Ovary (tissue), 3 donors: Measurements from ENCODE around the gene DBI.

Source experiments
- CTCF ChIP-seq, 3 donors: fragments of 450-650 bp in 2 of 3; fragments of 200-600 bp in 1 of 3; IDR thresholded peaks; one replicate each; pipeline versions ENCODE4 v1.5.1 to v1.8.0; 2016 to 2022; ENCODE audit warnings: antibody characterized with exemption in 3 of 3, mild to moderate bottlenecking in 1 of 3
- POLR2A ChIP-seq: fragments of 450-650 bp; IDR thresholded peaks from one replicate; pipeline ENCODE4 v1.6.1; 2017; ENCODE audit warnings: antibody characterized with exemption, mild to moderate bottlenecking, moderate library complexity
- donor health status: DM: no; HTN: no; CAD: no.

- TF ChIP-seq CTCF (IDR thresholded peaks at IDR 0.05): no peak
- TF ChIP-seq POLR2A: no peak
These were observed 809 bp downstream of the DBI start for GRCh38 chr2:119367472-119368099.
